Mammary epithelial cell (primary cell): ENCODE results near the gene TTC28.

Experiments used
- EZH2 ChIP-seq: IDR thresholded peaks from 2 replicates; pipeline ENCODE4 v1.6.1; 2012; ENCODE audit warnings: low read length, inconsistent platforms, borderline replicate concordance
- TF ChIP-seq, protein P1 (sequence below), 2 donors: IDR thresholded peaks in 1 of 2; conservative IDR thresholded peaks in 1 of 2; 2 replicates each; pipeline ENCODE4 v1.5.1; 2011 to 2012; ENCODE audit warnings: inconsistent platforms in 2 of 2, low read length in 2 of 2, mild to moderate bottlenecking in 2 of 2, control low read depth in 1 of 2, low read depth in 1 of 2; ENCODE audit not compliant: insufficient read depth in 1 of 2; ENCODE audit errors: extremely low read depth in 1 of 2

DNA sequence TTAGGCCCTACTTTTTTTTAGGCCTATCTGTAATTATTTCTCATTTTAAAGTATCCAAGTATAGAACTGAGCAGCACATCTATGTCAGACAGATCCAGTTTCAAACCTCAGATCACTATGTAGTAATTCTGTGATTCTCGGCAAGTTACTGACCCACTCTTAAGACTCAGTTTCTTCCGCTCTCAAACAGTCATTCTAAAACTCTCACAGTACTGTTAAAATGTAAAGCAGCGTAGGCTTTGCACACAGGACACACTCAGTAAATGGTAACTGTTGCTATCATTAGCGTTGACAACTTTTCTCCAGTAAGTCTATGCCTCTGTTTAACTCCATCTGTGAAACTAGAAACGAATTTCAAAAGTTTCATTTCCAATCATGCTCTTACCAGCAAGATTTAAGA is 277.1 kb downstream of the TTC28 start:
- TF ChIP-seq, protein P1, sequence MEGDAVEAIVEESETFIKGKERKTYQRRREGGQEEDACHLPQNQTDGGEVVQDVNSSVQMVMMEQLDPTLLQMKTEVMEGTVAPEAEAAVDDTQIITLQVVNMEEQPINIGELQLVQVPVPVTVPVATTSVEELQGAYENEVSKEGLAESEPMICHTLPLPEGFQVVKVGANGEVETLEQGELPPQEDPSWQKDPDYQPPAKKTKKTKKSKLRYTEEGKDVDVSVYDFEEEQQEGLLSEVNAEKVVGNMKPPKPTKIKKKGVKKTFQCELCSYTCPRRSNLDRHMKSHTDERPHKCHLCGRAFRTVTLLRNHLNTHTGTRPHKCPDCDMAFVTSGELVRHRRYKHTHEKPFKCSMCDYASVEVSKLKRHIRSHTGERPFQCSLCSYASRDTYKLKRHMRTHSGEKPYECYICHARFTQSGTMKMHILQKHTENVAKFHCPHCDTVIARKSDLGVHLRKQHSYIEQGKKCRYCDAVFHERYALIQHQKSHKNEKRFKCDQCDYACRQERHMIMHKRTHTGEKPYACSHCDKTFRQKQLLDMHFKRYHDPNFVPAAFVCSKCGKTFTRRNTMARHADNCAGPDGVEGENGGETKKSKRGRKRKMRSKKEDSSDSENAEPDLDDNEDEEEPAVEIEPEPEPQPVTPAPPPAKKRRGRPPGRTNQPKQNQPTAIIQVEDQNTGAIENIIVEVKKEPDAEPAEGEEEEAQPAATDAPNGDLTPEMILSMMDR (conservative IDR thresholded peaks at IDR 0.05 in 1 of 2, IDR thresholded peaks at IDR 0.05 in 1 of 2; ENCODE audit: extremely low read depth in 1 of 2, insufficient read depth in 1 of 2, low read depth in 1 of 2, low read length in 2 of 2) = no peak
- TF ChIP-seq EZH2 = no peak
